GM18519 (cell line): ENCODE measurements around the gene MT1B.

Source experiments
- ATAC-seq: cut with Tn5 transposase; IDR thresholded peaks from one replicate; pipeline ENCODE4 v1.9.1; 2021; ENCODE audit warnings: mild to moderate bottlenecking, moderate library complexity; ENCODE audit not compliant: unreplicated experiment, low FRiP score

Gene MT1B

DNA sequence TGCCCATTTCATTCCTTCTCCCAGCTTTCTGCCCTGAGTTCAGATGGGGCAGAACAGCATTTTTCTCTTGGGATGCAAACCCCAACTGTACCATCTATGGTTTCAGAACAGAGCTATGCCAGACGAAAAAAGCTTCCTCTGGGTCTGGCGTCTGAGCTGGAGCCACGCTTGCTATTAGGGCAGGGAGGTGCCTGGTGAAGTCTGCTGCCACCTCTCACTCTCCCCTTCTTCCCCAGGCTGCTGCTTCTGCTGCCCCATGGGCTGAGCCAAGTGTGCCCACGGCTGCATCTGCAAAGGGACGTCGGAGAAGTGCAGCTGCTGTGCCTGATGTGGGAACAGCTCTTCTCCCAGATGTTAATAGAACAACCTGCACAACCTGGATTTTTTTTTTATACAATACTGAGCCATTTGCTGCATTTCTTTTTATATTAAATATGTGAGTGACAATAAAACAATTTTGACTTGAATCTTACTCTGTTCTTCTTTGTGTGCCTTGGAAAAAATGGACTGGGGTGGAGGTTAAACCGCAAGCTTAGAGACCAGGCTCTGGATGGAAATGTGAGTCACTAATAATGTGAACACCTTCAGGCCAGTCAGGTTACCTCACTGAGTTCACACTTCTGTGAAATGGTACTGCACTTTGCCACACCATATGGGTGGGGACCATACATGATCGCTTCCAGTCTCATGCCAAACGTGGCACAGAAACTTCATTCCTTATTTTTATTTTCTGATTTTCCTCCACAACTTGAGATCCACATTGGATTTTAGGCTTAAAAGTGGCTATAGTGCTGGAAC is 14.9 kb upstream of the MT1B start:
- no peak for ATAC-seq

DNA sequence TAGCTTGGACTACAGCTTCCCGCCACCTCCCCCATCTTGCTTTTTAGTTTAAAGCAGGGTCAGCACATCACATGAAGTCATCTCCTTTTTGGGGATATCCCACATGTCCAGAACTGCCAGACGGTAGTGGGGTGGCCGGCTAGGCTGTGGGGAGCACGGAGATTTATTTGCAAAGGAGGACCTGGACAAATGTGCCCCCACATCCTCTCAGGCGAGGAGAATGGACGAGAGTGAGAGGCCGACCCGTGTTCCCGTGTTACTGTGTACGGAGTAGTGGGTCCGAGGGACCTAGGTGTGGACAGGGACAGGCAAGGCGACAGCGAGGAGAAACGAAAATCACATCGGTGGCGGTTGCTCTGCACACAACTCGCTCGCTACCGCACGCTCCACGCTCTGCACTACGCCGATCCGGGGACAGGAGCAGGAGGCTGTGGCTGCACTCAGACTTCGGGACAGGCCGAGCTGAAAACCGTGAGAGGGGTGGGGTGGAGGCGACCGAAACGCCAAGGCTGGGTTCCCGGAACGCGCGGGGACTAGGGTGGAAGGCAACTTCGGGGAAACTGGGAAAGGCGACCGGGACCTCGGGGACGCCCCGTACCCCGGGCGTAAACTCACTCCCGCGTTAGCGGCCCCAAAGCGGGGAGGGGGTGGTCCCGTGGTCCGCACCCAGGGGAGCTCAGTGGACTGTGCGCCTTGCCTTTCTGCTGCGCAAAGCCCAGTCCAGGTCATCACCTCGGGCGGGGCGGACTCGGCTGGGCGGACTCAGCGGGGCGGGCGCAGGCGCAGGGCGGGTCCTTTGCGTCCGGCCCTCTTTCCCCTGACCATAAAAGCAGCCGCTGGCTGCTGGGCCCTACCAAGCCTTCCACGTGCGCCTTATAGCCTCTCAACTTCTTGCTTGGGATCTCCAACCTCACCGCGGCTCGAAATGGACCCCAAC is 13.6 kb upstream of the MT1B start, which contains the start of gene MT1A:
TSS of gene MT1A (plus strand) at position 853 of the 937 bp plus-strand sequence. CDS start at position 926, 73 bp downstream.
- ATAC-seq, result no peak

DNA sequence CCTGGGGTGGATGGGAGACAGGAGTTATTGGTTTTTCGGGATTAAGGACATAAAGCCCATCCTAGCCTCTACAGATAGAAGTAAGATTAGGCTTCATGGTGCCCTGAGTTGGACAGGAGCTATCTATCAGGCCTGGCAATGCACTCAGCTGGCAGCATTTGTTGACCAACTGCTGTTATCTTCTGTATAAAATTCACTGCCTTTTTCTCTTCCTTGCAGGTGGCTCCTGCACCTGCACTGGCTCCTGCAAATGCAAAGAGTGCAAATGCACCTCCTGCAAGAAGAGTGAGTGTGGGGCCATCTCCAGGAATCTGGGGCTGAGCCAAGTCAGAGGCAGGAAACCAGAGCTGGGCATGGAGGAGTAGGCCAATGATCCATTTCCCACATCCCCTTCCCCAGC is 12.6 kb upstream of the MT1B start:
- ATAC-seq, result no peak

DNA sequence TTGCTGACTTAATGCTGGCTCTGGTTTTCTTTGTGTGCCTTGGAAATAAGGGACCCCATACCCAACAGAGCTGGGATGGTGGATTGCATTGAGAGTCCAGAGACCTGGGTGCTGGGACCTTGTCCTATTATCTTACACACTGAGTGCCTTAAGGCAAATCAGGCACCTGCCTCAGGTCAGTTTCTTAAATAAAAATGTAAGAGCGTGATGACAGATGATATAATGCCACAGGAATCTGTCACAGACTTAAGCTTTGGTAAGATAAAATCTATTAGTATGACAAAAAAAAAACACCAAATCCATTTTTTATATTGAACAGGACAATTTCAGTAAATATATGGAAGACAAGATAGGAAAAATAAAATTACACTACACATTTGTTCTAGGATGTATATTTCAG is 11.6 kb upstream of the MT1B start:
- no peak for ATAC-seq

DNA sequence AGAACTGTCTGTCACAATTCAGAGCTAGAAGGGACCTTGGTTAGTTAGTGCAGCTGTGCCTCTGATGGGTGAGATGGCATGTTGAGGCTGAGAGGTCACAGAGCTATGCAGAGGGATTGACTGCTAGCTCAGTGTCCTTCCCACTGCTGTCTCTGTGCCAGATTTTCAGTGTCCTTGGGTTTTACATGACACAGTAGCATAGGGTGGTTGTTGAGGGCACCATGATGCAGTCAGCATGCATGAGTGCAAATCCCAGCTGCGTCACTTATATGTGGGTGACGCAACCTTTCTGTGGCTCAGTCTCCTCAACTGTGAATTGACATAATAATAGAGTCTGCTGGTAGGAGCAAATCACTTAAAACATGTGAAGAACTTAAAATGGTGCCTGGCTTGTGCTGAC is 10.5 kb upstream of the MT1B start:
- no peak for ATAC-seq

DNA sequence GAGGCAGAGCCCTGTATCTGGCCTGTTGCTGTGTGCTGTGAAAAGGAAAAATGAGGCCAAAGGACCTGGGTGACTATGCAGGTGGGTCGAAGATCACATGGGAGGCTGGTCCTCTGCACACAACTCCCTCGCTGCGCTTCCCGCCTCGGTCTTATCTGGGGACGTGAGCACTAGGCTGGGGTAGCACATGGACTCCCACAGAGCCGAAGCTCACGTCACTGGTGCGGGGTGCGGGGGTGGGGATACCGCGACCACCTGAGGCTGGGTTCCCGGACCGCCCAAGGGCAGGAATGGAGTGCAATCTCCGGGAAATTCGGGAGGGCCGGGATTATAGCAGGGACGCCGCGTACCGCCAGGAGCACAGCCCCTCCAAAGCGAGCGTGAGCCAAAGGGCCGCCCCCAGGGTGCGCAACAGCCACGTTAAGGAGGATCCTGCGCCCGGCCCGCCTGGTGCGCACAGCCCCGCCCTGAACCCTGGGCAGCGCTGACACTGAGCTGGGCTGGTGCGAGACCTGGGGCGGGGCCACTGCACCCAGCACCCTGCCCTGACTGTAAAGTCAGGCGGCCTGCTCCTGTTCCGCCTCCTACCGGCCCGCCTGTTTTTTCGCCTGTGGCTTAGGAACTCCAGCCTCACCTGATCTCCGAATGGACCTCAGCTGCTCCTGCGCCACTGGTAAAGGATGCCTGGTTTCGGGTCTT is 8.5 kb upstream of the MT1B start:
- ATAC-seq, result peak; percentile 70

DNA sequence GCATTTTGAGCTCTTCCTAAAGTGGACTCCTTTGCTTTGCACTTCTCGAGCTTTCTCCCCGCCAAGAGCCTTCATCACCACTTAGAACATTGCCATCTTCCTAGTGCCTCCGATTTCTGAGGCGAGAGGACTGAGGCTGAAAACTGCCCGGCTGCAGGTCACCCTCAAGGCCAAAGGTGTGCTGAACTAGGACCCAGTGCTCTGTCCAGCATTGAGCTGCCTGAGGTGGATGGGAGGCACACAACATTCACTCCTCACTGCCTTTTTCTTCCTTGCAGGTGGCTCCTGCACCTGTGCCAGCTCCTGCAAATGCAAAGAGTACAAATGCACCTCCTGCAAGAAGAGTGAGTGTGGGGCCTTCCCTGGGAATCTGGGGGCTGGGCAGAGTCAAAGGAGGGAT is 7.9 kb upstream of the MT1B start:
- ATAC-seq, result no peak

DNA sequence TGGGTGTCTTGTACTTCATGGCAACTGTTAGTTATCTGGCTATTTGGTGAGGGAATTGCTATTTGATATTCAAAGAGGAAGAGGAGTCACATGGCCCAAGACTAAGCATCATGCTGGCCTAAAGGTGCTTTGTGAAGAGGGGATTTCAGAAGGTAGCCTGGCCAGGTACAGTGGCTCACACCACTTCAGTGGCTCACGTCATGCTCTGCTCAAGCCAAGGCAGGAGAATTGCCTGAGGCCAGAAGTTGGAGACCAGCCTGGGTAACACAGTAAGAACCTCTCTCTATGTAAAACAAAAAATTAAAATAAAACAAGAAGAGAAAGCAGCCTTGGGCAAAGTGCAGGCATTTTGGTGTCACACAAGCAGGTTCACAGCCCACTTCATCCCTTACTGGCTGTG is 6.4 kb upstream of the MT1B start:
- ATAC-seq, result no peak

DNA sequence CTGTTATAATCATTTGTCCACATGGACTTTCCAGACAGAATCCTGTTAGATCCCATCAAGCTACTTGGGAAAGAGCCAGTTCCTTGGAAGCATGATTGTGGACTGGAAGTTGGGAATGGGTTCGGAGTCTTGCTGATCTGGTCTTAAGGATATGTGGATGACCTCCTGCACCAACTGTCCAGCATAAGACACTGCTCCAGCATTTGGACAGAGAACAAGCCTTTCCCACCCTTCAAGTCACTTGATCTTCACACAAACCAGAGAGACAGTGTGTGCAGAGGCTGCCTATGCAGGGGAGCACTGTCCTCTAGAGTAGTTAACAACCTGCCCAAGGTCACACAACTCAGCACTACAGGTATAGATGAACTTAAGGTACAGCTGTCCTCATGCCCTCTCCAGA is 5.8 kb upstream of the MT1B start:
- ATAC-seq, result no peak

DNA sequence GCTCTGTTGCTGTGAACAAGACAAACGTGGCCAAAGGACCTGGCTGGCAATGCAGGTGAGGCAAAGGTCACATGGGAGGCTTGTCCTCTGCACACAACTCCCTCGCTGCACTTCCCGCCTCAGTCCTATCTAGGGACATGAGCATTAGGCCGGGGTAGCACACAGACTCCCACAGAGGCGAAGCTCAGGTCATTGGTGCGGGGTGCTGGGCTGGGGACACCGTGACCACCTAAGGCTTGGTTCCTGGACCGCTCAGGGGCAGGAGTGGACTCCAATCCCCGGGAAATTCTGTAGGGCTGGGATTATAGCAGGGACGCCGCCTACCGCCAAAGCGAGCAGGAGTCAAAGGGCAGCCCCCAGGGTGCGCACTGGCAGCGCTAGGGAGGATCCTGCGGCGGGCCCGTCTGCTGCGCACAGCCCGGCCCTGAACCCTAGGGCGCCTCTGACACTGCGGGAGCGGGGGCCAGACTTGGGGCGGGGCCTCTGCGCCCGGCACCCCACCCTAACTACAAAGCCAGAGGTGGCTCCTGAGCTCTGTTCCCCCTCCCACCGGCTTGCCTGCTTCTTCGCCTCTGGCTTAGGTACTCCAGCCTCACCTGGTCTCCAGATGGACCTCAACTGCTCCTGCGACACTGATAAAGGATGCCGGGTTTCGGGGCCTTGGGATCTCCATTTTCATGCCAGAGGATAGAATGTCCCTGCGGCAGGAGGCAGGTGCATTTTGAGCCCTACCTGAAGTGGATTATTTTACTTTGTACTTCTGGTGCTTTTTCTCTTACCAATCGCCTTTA is 3.9 kb upstream of the MT1B start:
- ATAC-seq, result no peak

DNA sequence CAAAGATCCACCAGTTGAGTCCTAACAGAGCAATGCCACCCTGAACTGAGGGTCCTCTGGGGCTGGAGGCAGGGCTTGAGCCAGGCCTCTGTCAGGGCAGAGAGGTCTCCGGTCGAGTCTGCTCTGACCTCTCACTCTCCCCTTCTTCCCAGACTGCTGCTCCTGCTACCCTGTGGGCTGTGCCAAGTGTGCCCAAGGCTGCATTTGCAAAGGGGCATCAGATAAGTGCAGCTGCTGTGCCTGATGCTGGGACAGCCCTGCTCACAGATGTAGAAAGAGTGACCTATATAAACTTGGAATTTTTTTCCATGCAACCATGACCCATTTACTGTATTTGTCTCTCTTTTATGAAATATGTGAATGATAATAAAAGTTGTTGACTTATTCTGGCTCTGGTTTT is 2.4 kb upstream of the MT1B start:
- no peak for ATAC-seq

DNA sequence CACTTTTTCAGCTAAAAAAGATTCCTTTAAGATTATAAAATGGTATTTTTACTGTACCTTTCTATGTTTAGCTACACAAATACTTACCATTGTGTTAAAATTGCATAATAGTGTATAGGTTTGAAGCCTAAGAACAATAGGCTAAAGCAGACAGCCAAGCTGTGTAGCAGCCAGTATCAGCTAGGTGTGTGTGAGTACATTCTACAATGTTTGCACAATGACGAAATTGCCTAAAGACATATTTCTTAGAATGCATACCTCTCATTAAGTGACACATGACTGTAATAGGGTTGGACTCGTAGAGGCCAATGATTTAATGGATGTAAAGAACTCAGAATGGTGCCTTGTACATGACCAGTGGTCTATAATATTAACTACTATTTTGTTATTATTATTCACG is 1.9 kb upstream of the MT1B start:
- ATAC-seq, result no peak

DNA sequence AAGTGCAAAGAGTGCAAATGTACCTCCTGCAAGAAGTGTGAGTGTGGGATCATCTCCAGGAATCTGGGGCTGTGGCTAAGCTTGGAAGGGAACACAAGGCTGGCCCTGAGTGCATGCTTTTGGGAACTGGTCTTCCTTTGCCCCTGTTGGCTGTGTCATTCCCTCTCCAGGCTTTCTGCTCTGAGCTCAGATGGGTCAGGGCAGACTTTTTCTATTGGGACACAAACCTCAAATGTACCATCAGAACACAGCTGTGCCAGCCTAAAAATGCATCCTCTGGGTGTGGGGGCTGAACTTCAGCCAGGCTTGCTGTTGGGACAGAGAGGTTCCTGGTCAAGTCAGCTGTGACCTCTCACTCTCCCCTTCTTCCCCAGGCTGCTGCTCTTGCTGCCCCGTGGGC is 914 bp downstream of the MT1B start:
- ATAC-seq, result no peak

DNA sequence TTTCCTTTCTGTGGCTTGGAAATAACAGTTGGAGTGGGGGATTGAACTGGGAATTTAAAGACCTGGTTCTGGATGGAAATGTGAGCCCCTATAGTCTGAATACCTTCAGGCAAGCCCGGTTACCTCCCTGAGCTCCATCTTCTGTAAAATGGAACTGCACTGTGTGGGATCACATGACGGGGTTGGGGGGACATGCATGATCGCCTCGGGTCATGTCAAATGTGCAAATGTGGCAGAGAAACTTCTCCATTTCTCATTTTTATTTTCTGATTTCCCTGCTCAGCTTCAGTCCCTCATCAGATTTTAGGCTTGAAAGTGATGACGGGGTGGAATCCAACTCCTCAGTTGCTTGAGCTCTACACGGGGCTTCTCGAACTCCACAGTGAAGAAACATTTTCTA is 1.5 kb downstream of the MT1B start:
- ATAC-seq, result no peak

DNA sequence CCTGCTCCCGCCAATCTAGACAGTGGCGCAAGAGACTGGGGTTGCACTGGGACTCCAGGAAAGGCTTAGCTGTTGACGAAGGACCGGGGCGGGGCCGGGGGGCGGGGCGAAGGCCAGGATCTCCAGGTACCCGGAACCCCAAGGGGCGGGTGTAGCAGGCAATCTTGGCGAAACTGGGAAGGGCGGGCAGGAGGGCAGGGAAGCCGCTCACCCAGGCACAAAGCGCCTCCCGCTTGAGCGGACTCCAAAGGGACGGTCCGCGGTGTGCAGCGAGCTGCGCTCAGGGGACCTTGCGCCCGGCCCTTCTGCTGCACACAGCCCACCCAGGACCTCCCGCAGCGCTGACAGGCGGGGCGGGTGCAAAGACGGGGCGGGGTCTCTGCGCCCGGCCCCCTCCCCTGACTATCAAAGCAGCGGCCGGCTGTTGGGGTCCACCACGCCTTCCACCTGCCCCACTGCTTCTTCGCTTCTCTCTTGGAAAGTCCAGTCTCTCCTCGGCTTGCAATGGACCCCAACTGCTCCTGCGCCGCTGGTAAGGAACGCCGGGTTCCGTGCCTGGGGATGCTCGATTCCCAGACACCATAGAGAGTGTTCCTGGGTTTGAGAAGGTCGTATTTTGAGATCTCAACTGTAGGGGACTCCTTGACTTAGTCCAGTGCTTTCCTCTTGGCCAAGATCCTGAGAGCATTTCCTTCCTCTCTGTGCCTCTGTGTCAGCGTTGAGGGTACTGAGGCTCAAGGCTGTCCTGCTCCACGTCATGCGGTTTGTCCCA is 6.1 kb downstream of the MT1B start, which contains the start of gene MT1F:
TSS of gene MT1F (plus strand) at position 405 of the 772 bp plus-strand sequence. CDS start at position 505, 100 bp downstream.
- no peak for ATAC-seq

DNA sequence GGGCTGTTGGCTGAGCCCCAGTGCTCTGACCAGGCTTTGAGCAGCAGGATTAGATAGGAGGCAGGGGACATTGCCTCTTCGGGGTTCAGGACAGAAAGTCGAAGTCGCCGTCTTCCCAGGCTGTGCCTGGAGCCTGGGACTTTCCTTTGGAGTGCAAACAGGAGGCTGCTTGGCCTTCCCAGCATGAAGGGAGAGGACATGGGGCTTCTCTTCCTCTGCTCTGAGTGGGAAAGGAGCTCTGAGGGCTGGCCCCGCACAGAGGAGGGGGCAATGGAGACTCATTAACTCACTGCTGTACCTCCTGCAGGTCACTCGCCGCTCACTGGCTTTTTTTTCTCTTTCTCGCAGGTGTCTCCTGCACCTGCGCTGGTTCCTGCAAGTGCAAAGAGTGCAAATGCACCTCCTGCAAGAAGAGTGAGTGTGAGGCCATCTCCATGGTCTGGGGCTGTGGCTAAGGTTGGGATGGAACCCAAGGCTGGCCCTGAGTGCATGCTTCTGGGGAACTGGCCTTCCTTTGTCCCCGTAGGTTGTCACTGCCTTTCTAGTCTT is 6.7 kb downstream of the MT1B start:
- ATAC-seq, result no peak

DNA sequence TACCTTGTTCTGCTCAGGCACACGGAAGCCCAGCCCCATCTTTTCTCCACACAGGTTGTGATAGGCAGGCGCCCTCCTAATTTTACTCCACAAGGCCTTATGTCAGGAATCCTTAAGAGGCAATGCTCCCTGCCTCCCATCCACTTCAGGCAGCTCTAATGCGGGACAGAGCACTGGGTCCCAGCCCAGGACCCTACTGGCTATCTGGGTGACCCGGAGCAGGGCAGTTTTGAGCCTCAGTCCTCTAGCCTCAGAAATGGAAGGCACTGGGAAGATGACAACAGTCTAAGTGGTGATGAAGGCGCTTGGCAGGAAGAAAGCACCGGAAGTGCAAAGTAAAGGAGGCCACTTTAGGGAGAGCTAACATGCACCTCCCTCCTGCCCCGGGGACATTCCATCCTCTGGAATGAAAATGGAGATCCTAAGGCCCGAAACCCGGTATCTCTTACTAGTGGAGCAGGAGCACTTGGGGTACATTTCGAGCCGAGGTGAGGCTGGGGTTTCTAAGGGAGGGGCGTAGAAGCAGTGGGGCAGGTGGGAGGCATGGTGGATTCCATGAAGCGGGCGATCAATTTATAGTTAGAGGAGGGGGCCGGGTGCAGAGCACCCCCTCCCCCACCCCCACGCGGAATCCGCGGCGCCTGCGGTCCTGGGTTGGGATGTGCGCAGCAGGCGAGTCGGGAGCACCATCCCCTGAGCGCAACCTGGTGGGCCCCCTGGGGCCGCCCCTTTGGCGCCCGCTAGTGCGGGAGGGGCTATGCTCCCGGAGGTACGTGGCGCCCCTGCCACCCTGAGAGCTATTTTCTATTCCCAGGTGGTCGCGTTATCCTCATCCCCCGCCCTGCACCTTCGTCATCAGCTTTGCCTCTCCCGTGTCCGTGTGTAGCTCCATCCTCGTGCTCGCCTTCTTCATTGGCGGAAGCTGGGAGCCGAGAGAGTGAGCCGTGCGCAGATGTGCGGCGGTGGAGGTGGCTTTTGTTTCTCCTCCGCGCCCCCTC is 11.0 kb downstream of the MT1B start:
- ATAC-seq, result no peak

DNA sequence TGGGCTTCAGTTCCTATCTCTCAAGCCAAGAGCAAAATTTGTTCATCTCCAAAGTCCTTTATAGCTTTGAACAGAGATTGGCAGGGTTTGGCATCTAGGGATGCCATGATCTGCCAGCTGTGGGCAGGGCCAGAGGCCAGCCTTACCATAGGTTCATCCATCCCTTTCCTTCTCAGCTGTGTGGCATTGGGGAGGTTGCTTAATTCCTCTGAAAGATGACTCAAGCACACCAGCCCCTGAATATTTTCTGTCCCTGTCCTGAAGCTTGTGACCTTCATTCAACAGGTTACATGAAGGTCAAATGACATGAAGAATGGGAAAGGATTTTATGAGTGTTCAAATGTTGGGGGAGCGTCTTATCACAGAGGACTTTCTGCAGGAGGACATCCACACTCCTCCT is 12.8 kb downstream of the MT1B start:
- no peak for ATAC-seq
